HG03064 (cell line): ENCODE measurements around the gene RGS14.
"Not testable (repeated sequence)": the region's sequence is repeated elsewhere in the genome, so short reads cannot be mapped to it uniquely, and the experiment has no call there.

Experiments used
- ATAC-seq: cut with Tn5 transposase; IDR thresholded peaks from one replicate; pipeline ENCODE4 v1.9.1; 2021; ENCODE audit warnings: low read depth; ENCODE audit not compliant: unreplicated experiment

RGS14 gene

GRCh38 chr5:177327539-177328522, 29.9 kb upstream of the RGS14 start:
- ATAC-seq = no peak

- no peak for ATAC-seq
Measured at GRCh38 chr5:177328545-177329231, 29.0 kb upstream of the RGS14 start.

GRCh38 chr5:177329883-177330282, 27.8 kb upstream of the RGS14 start:
- ATAC-seq = no peak

- ATAC-seq = no peak
Measured at GRCh38 chr5:177330991-177331842, 26.5 kb upstream of the RGS14 start.

- ATAC-seq = no peak
Measured at GRCh38 chr5:177332031-177332895, 25.5 kb upstream of the RGS14 start.

GRCh38 chr5:177332896-177333260, 24.8 kb upstream of the RGS14 start:
- ATAC-seq = no peak

- no peak for ATAC-seq
Measured at GRCh38 chr5:177333420-177334154, 24.1 kb upstream of the RGS14 start.

GRCh38 chr5:177334155-177334551, 23.6 kb upstream of the RGS14 start:
- no peak for ATAC-seq

- no peak for ATAC-seq
Measured at GRCh38 chr5:177334781-177335700, 22.7 kb upstream of the RGS14 start.

- no peak for ATAC-seq
Measured at GRCh38 chr5:177335701-177336065, 22.0 kb upstream of the RGS14 start.

GRCh38 chr5:177336112-177336511, 21.6 kb upstream of the RGS14 start:
- ATAC-seq = no peak

- no peak for ATAC-seq
Measured at GRCh38 chr5:177336603-177337494, 20.9 kb upstream of the RGS14 start.

GRCh38 chr5:177338251-177339106, 19.2 kb upstream of the RGS14 start:
- ATAC-seq = no peak

GRCh38 chr5:177339107-177339638, 18.6 kb upstream of the RGS14 start:
- ATAC-seq = no peak

GRCh38 chr5:177343000-177343399, 14.7 kb upstream of the RGS14 start:
- not testable (repeated sequence) for ATAC-seq

GRCh38 chr5:177343777-177344176, 13.9 kb upstream of the RGS14 start:
- ATAC-seq = no peak
